ENCODE results near the gene ARHGAP31.
"Not testable (repeated sequence)": the region's sequence is repeated elsewhere in the genome, so short reads cannot be mapped to it uniquely, and the experiment has no call there.

ARHGAP31 gene

DNA sequence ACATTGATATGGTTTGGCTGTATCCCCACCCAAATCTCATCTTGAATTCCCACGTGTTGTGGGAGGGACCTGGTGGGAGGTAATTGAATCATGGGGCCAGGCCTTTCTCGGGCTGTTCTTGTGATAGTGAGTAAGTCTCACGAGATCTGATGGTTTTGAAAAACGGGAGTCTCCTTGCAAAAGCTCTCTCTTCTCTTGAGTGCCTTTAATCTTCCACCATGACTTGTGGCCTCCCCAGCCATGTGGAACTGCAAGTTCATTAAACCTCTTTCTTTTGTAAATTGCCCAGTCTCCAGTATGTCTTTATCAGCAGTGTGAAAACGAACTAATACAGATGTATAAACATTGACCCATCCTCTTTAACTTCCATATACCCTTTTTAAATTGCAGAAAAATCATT, 26.6 kb downstream of the ARHGAP31 start:
- DNase-seq = not testable (repeated sequence)

DNA sequence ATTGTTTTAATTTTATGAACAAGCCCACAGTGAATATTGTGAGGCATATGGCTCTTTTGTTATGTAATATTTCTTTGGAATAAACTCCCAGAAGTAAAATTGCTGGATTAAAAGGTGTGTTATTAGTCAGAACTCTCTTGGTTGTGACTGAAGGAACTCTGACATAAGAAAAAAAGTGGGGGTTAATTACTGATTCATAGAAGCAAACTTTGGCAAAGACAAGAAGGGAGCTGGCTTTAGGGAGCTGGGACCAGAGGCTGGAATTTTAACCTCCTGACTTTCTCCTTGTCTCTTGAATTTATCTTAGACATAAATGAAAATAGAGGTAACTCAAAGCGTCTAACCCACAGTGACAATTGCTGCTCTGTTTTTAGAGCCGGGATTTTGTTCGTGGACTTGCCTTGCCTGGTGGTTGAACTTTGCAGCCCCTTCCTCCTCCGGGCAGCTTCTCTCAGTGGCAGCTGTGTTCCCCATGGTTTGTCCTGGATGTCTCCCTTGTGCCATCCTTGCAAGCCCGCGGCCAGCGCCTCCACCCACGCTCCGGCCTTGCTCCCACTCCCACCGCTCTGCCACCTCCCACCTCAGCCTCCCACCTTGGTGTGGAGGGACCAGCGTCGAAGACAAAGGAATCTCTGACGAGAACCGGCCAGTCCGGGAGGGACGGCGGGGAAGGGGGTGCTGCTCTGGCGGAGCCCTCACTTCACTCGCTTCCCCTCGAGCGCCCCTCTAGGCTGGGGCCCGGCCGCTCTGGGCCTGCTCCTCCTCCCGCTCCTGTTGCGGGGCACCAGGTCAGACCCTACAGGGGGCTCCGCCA, 28.0 kb downstream of the ARHGAP31 start:
- DNase-seq = no peak

GRCh38 chr3:119322835-119323722, 28.9 kb downstream of the ARHGAP31 start:
- DNase-seq = peak; percentile 92

DNA sequence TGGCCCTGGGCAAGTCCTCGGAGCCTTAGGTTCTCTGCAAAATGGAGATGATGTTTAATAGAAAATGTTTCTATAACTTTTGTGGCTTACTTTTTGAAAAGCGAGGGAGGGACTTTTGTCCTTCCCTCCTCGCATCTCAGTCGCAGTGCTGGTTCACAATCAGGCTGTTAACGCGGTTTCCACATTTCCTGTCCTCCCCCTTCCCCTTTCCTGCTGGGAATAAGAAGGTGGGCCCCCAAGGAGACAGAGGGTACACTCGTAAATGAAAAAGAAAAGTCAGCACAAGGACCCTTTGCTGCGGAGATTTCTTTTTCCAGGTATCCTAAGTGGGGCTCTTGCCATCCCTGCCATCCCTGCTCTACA, 29.5 kb downstream of the ARHGAP31 start:
- DNase-seq = no peak

- DNase-seq = no peak
Observed at GRCh38 chr3:119324899-119325298, 30.7 kb downstream of the ARHGAP31 start.

DNA sequence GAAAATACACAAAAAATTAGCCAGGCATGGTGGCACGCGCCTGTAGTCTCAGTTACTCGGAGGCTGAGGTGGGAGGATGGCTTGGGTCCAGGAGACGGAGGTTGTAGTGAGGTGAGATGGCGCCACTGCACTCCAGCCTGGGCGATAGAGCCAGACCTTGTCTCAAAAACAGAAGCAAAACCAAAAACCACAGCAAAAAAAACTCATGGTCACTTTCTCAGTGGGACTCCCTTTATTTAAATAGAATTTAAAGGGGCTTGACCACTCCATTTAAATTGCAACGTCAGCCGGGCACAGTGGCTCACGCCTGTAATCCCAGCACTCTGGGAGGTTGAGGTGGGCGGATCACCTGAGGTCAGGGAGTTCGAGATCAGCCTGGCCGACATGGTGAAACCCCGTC, 32.8 kb downstream of the ARHGAP31 start:
- DNase-seq = no peak

DNA sequence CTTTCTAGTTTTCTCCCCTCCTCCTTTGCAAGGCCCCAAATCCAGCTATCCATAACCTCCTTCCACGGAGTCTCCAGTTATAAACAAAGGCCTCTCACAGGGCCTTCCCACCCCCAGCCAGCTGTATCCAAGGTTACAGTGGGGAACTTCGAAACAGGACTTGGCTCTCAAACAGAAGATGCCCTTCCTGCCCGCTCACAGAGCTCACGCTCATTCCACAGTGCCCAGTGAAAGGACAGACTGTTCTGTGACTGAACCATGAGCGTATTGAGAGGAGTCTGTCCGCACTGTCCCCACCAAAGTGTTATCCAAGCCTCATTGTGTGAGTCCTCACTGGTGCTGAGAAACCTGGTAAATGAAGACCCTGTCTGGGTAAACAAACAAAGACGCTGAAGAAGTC, 35.4 kb downstream of the ARHGAP31 start:
- no peak for DNase-seq

GRCh38 chr3:119330181-119330580, 36.0 kb downstream of the ARHGAP31 start:
- DNase-seq = no peak

DNA sequence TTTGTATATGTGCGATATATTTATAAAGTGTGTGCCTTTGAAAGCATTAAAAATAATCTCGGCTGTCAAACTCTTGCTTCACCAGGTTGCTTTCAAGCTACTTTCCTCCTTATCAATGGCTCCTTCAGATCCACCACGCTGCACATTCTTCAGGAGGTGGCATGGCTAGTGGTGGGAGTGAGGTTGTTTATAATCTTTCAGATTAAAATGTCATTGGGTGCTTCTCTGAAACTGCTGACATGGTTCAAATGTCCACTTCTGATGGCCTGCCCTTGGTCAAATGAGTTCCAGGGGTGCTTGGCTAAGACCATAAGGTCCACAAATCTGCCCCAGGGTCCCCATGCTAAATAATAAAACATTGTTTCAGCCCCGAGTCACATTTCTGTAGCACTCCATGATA, 36.7 kb downstream of the ARHGAP31 start:
- no peak for DNase-seq

GRCh38 chr3:119331661-119332060, 37.5 kb downstream of the ARHGAP31 start:
- no peak for DNase-seq

DNA sequence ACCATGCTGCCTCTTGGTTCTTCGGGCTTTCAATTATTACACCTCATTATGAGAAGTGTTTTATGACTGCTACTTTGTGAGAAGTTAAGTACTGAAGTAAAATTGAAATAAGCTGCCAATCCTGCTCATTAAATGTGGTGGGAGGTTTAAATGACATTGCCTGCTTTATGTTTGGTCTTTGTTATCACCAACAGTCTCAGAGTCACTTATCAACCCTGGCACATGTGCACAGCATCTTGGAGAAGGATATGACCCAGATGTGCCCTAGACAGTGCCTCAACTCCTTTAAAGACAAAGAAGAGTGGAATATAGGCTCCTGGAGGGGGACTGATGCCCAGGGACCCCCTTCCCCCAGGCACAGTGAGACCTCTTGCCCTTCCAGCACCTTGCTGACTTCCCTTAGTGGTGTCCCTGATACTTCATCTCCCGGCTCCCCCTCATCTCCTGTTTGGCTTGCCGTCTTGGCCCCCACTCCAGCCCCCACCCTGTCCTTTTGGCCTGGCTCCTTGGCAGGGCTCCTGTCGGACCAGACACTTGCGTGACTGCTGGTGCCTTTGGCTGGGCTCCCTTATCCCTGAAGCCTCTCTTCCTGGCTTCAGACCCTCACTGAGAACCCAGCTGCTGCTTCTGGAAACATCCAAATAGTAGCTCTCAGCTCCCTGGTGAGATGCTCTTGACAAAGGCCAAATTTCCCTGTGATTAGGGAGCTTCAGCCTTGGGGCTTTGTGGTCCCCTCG, 39.8 kb downstream of the ARHGAP31 start:
- DNase-seq = no peak

GRCh38 chr3:119336823-119337222, 42.6 kb downstream of the ARHGAP31 start:
- no peak for DNase-seq

GRCh38 chr3:119337407-119337806, 43.2 kb downstream of the ARHGAP31 start:
- not testable (repeated sequence) for DNase-seq

DNA sequence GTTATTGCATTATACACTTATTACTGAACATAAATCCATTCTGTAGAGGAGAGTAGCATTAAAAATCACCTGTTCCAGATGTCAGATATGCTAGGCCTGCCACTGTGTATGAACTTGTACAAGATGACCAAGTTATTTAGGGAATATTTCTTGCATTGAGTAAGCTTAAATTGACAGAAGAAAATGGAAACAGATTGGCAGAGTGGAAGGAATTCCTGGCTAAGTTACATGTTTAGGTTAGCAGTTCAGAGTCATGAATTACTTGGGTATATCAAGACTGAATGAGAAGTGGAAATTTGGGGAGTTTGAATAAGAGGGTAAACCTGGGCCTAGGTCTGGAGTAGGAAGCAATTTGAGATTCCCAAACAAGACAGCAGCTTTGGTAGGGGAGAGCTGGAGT, 44.6 kb downstream of the ARHGAP31 start:
- DNase-seq = no peak

DNA sequence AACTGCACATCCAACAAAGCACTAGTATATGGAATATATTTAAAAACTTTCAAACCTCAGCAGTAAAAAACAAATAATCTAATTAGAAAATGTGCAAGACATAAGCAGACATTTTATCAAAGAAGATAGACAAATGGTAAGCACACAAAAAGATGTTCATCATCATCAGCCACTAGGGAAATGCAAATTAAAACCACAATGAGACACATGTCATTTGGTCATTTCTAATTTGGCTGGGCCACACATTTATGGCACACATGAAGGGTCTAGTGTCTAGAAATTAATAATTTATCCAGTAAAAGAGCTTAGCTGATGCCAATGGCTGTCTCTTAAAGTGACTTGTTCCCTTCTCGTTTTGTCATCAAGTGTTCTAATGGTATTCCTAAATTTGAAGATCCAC, 45.8 kb downstream of the ARHGAP31 start:
- DNase-seq = no peak

- no peak for DNase-seq
Observed at GRCh38 chr3:119340446-119340845, 46.3 kb downstream of the ARHGAP31 start.

DNA sequence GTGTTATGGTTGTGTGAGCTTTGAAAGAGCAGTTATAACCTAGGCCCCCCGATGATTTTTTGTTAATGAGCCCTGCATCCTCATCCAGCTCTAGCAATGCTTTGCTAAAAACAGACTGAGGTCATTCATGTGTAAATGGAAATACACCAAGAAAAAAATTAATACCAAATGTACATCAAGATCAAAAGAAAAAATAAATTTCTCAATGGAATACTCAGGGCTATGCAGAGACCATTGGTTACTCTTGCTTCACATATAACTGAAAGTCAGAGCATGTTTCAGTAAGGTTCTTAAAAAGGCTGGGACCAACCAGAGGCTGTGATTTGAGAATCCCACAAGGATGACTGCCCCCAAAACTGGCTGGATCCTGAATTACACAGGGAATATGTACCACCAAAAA, 48.0 kb downstream of the ARHGAP31 start:
- DNase-seq = no peak

GRCh38 chr3:119343719-119344118, 49.5 kb downstream of the ARHGAP31 start:
- DNase-seq = no peak

GRCh38 chr3:119346076-119346496, 51.9 kb downstream of the ARHGAP31 start:
- no peak for DNase-seq

DNA sequence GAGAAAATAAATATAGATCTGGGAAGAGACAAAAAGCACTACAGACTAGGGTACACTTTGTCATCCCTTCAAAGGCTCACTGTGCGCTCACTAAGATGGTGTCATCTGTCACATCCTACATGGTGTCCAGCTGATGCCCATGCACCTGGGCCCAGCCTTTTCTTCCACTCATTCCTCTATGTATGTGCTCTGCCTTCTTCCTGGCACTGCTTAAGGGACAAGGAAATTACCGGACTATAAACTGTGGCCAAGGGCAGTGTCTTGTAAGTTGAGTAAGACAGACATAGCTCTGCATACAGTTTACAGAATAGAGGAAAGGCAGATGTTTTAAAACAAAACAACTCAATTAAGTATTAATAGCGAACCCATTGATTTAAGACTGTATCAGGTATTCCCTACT, 52.9 kb downstream of the ARHGAP31 start:
- no peak for DNase-seq

GRCh38 chr3:119349354-119350041, 55.3 kb downstream of the ARHGAP31 start:
- no peak for DNase-seq

- no peak for DNase-seq
Observed at GRCh38 chr3:119350114-119350513, 55.9 kb downstream of the ARHGAP31 start.

- DNase-seq = no peak
Observed at GRCh38 chr3:119351581-119351980, 57.4 kb downstream of the ARHGAP31 start.

All from CD4-positive, alpha-beta T cell treated with Interleukin-6 for 4 hours (primary cell).